Hindlimb muscle (tissue), 1 donor: ENCODE data around the gene METTL5. TPM values are rescaled to one million over a fixed set of nuclear protein-coding genes. Genes with fewer than 3 reads are reported as not detected.

Experiments
- DNase-seq: peaks from one replicate; pipeline ENCODE4 v3.0.0-alpha.2; 2013
- polyA plus RNA-seq: library from polyadenylated mRNA; unstranded; fragments of 120-200 nt; gene quantifications from one replicate; pipeline ENCODE4 v1.2.1, GENCODE V29; 2013; ENCODE audit not compliant: insufficient read length

The METTL5 gene
- polyA plus RNA-seq, 1 donor: 50.8 TPM

GRCh38 chr2:169778446-169778845 is 46.3 kb downstream of the METTL5 start:
- DNase-seq: no peak

- no peak for DNase-seq
Observed at GRCh38 chr2:169776252-169776761, 48.4 kb downstream of the METTL5 start.

GRCh38 chr2:169775765-169776164 is 48.9 kb downstream of the METTL5 start:
- DNase-seq: no peak

GRCh38 chr2:169775354-169775753 is 49.4 kb downstream of the METTL5 start:
- DNase-seq: no peak

- no peak for DNase-seq
Observed at GRCh38 chr2:169772651-169773050, 52.1 kb downstream of the METTL5 start.

GRCh38 chr2:169771612-169772011 is 53.1 kb downstream of the METTL5 start:
- DNase-seq: no peak

GRCh38 chr2:169771021-169771420 is 53.7 kb downstream of the METTL5 start:
- DNase-seq: no peak

GRCh38 chr2:169768262-169768995 is 56.3 kb downstream of the METTL5 start:
- DNase-seq: no peak

- peak; percentile 62 for DNase-seq
Observed at GRCh38 chr2:169767243-169767888, 57.3 kb downstream of the METTL5 start.

GRCh38 chr2:169765523-169765922 is 59.2 kb downstream of the METTL5 start:
- DNase-seq: no peak

GRCh38 chr2:169761970-169762292 is 62.8 kb downstream of the METTL5 start:
- DNase-seq: no peak

Other genes starting within 250 kb of the METTL5 start
- 44.8 TPM for gene PPIG, start 240.6 kb downstream of the METTL5 start, polyA plus RNA-seq
- gene CFAP210, start 130.5 kb downstream of the METTL5 start, polyA plus RNA-seq: not detected
- 4.1 TPM for gene PHOSPHO2, start 130.4 kb downstream of the METTL5 start, polyA plus RNA-seq
- 25.5 TPM for gene KLHL23, start 91.1 kb downstream of the METTL5 start, polyA plus RNA-seq
- 97.3 TPM for gene SSB, start 26.0 kb downstream of the METTL5 start, polyA plus RNA-seq
- gene UBR3, start 2.5 kb upstream of the METTL5 start, polyA plus RNA-seq: 50.0 TPM